GM23248 (cell line): ENCODE data around the gene IFNK. TPM values are rescaled to one million over a fixed set of nuclear protein-coding genes. Genes with fewer than 3 reads are reported as not detected.

Experiments
- DNase-seq: peaks from one replicate; pipeline ENCODE4 v3.0.0-alpha.2; 2015
- H2AFZ ChIP-seq: fragments of 200-600 bp; sonication (generic); 2 replicates; pipeline ENCODE4 v1.6.1; 2016; ENCODE audit warnings: antibody characterized with exemption
- H3F3A ChIP-seq: fragments of 200-600 bp; sonication (generic); 2 replicates; pipeline ENCODE4 v1.6.1; 2016; ENCODE audit warnings: mild to moderate bottlenecking, antibody characterized with exemption, mixed run types; ENCODE audit not compliant: insufficient read depth
- H3K27ac ChIP-seq: fragments of 200-600 bp; sonication (generic); 2 replicates; pipeline ENCODE4 v1.5.1; 2016; ENCODE audit warnings: mild to moderate bottlenecking
- H3K27me3 ChIP-seq: fragments of 200-600 bp; sonication (generic); replicated peaks from 2 replicates; pipeline ENCODE4 v1.6.1; 2016; ENCODE audit warnings: mild to moderate bottlenecking; ENCODE audit not compliant: insufficient read depth
- H3K36me3 ChIP-seq: fragments of 200-600 bp; sonication (generic); 2 replicates; pipeline ENCODE4 v1.6.1; 2016; ENCODE audit warnings: low read depth, mild to moderate bottlenecking
- H3K4me1 ChIP-seq: fragments of 200-600 bp; sonication (generic); 2 replicates; pipeline ENCODE4 v1.6.1; 2016; ENCODE audit warnings: mild to moderate bottlenecking; ENCODE audit not compliant: insufficient read depth
- H3K4me2 ChIP-seq: fragments of 200-600 bp; sonication (generic); one replicate; pipeline ENCODE4 v1.6.1; 2016; ENCODE audit warnings: mild to moderate bottlenecking; ENCODE audit not compliant: unreplicated experiment
- H3K4me3 ChIP-seq: fragments of 200-600 bp; sonication (generic); 2 replicates; pipeline ENCODE4 v1.5.1; 2016; ENCODE audit warnings: mild to moderate bottlenecking
- H3K79me2 ChIP-seq: fragments of 200-600 bp; sonication (generic); 2 replicates; pipeline ENCODE4 v1.6.1; 2016; ENCODE audit warnings: mild to moderate bottlenecking; ENCODE audit not compliant: insufficient read depth
- H3K9ac ChIP-seq: fragments of 200-600 bp; sonication (generic); 2 replicates; pipeline ENCODE4 v1.6.1; 2016; ENCODE audit warnings: mild to moderate bottlenecking
- H3K9me2 ChIP-seq: fragments of 200-600 bp; sonication (generic); 2 replicates; pipeline ENCODE4 v1.6.1; 2016; ENCODE audit warnings: mixed run types, mild to moderate bottlenecking, moderate library complexity; ENCODE audit not compliant: insufficient read depth
- H3K9me3 ChIP-seq: fragments of 200-600 bp; sonication (generic); one replicate; pipeline ENCODE4 v1.6.1; 2017; ENCODE audit warnings: low read depth
- H4K20me1 ChIP-seq: fragments of 200-600 bp; sonication (generic); 2 replicates; pipeline ENCODE4 v1.6.0; 2016; ENCODE audit not compliant: insufficient read depth
- EZH2 ChIP-seq: fragments of 200-600 bp; sonication (generic); IDR thresholded peaks from 2 replicates; pipeline ENCODE4 v1.6.1; 2018; ENCODE audit warnings: antibody characterized with exemption, mild to moderate bottlenecking; ENCODE audit not compliant: insufficient read depth, poor library complexity, severe bottlenecking
- EZH2phosphoT487 ChIP-seq: fragments of 200-600 bp; sonication (generic); IDR thresholded peaks from 2 replicates; pipeline ENCODE4 v1.6.1; 2018; ENCODE audit warnings: antibody characterized with exemption, moderate library complexity, mild to moderate bottlenecking, low read depth; ENCODE audit not compliant: insufficient read depth
- WGBS, 2 experiments: methylation state at CpG; one replicate each; pipeline ENCODE4 v1.1.6; 2015 to 2017; ENCODE audit warnings: low lambda C conversion rate in 2 of 2, low coverage in 1 of 2; ENCODE audit errors: missing lambda C conversion rate in 2 of 2; 5-methylcytosine and 5-hydroxymethylcytosine counted together
- in situ Hi-C: fragments of 300-500 bp; cut with MboI; formaldehyde crosslinking; loops from 2 replicates; pipeline ENCODE4 v1.15.0; 2020
- polyA plus RNA-seq: library from polyadenylated mRNA; unstranded; fragments of >200 nt; fragmentation: Nextera tagmentation; extraction: Ambion mirVana; gene quantifications from 2 replicates; pipeline ENCODE4 v1.2.1, GENCODE V29; 2016
- total RNA-seq: library from RNA; depleted of rRNA; stranded (reverse); fragments of >200 nt; shearing (Covaris generic); gene quantifications from 2 replicates; pipeline ENCODE4 v1.2.3, GENCODE V29; 2014

The IFNK gene
- total and polyA plus RNA-seq, 2 experiments from 2014 or later = not detected

DNA sequence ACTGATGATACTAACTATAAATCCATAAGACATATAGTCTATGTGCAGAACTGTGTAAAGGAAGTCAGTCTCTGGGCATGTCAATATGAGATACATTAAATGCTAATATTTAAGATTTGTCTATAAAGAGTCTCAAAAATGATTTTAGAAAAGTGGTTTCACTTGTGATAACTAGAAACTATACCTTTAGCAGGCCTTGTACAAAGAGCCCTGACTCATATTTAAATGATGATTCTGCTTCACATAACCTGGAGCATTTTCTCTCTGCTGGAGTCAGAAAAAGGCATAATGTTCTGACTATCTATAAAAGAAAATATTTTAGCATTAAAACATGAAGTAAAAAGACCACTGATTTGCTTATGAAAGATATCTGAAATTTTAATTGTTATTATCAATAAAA lies 34.2 kb downstream of the IFNK start:
- Histone ChIP-seq H3F3A (no peaks in the 10 kb centered on the region), H3K4me3 (no peak overlapping the region), H3K9me2 (no peaks in the 10 kb centered on the region), H3K4me2 (no peak overlapping the region), H3K36me3 (no peaks in the 10 kb centered on the region), H3K4me1 (no peaks in the 10 kb centered on the region), H4K20me1 (no peaks in the 10 kb centered on the region), H2AFZ (no peak overlapping the region), H3K79me2 (no peaks in the 10 kb centered on the region), H3K27ac (no peak overlapping the region), H3K9ac (no peak overlapping the region), H3K9me3 (no peaks in the 10 kb centered on the region), H3K27me3 (no peaks in the 10 kb centered on the region)
- no peak for DNase-seq
- in situ Hi-C loops = no loop called here
- TF ChIP-seq EZH2 (no peak), EZH2phosphoT487 (no peak)

DNA sequence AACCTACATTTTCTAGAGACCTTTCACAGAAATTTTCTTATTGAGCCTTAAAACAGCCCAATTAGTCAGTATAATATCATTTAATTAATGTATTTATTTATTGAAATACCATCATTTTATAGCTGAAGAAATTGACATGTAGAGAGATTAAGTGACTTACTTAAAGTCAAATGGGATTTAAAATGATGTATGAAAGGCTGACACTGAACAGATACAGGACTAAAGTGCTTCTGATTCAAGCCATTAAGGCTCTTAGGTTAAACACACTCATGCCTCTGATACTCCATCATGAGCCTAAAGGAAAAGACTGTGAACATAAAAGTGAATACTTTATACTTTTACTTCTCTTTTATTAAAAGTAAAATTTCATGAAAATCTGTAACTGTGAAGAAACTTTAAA lies 36.4 kb downstream of the IFNK start:
- no peak overlapping the region for H3K27ac ChIP-seq
- H3K9ac ChIP-seq = no peak overlapping the region
- H3K27me3 ChIP-seq = no peaks in the 10 kb centered on the region
- TF ChIP-seq EZH2 (no peak), EZH2phosphoT487 (no peak)
- H3K36me3 ChIP-seq = no peaks in the 10 kb centered on the region
- in situ Hi-C loops = no loop called here
- no peaks in the 10 kb centered on the region for H3K9me2 ChIP-seq
- no peak overlapping the region for H3K4me3 ChIP-seq
- no peak overlapping the region for H3K4me2 ChIP-seq
- H3K9me3 ChIP-seq = no peaks in the 10 kb centered on the region
- DNase-seq = no peak
- H2AFZ ChIP-seq = no peak overlapping the region
- no peaks in the 10 kb centered on the region for H3K79me2 ChIP-seq
- no peaks in the 10 kb centered on the region for H3F3A ChIP-seq
- H4K20me1 ChIP-seq = no peaks in the 10 kb centered on the region
- no peaks in the 10 kb centered on the region for H3K4me1 ChIP-seq

- DNase-seq = no peak
- WGBS, 2 experiments = 93 to 94% methylated on average over 3 of the region's 3 CpGs
- TF ChIP-seq EZH2phosphoT487 (no peak), EZH2 (no peak)
- H3K4me2 ChIP-seq = no peak overlapping the region
- H3K9me3 ChIP-seq = no peaks in the 10 kb centered on the region
- H4K20me1 ChIP-seq = no peaks in the 10 kb centered on the region
- H3K27me3 ChIP-seq = no peaks in the 10 kb centered on the region
- no peaks in the 10 kb centered on the region for H3F3A ChIP-seq
- no peaks in the 10 kb centered on the region for H3K79me2 ChIP-seq
- no peaks in the 10 kb centered on the region for H3K4me1 ChIP-seq
- in situ Hi-C loops = no loop called here
- H3K36me3 ChIP-seq = no peaks in the 10 kb centered on the region
- no peak overlapping the region for H3K27ac ChIP-seq
- no peak overlapping the region for H3K9ac ChIP-seq
- H2AFZ ChIP-seq = no peak overlapping the region
- no peaks in the 10 kb centered on the region for H3K9me2 ChIP-seq
- no peak overlapping the region for H3K4me3 ChIP-seq
Measured at GRCh38 chr9:27561685-27562084, 37.6 kb downstream of the IFNK start.

- Histone ChIP-seq H4K20me1 (no peaks in the 10 kb centered on the region), H2AFZ (no peak overlapping the region), H3K4me1 (no peaks in the 10 kb centered on the region), H3F3A (no peaks in the 10 kb centered on the region), H3K9me2 (no peaks in the 10 kb centered on the region), H3K36me3 (no peaks in the 10 kb centered on the region), H3K27me3 (no peaks in the 10 kb centered on the region), H3K9ac (no peak overlapping the region), H3K4me3 (no peak overlapping the region), H3K27ac (no peak overlapping the region), H3K4me2 (no peak overlapping the region), H3K79me2 (no peaks in the 10 kb centered on the region), H3K9me3 (no peaks in the 10 kb centered on the region)
- in situ Hi-C loops = no loop called here
- TF ChIP-seq EZH2 = no peak
- TF ChIP-seq EZH2phosphoT487 = no peak
- no peak for DNase-seq
- 92 to 94% methylated on average over 4 of the region's 4 CpGs for WGBS, 2 experiments
Measured at GRCh38 chr9:27563738-27564430, 39.8 kb downstream of the IFNK start.

GRCh38 chr9:27564670-27565069 lies 40.6 kb downstream of the IFNK start:
- Histone ChIP-seq H3K9ac (no peak overlapping the region), H3K9me3 (no peaks in the 10 kb centered on the region), H3K4me3 (no peak overlapping the region), H4K20me1 (no peaks in the 10 kb centered on the region), H3K4me2 (no peak overlapping the region), H3K27me3 (no peaks in the 10 kb centered on the region), H2AFZ (no peak overlapping the region), H3K36me3 (no peaks in the 10 kb centered on the region), H3K4me1 (no peaks in the 10 kb centered on the region), H3F3A (no peaks in the 10 kb centered on the region), H3K27ac (no peak overlapping the region), H3K9me2 (no peaks in the 10 kb centered on the region), H3K79me2 (no peaks in the 10 kb centered on the region)
- in situ Hi-C loops = no loop called here
- TF ChIP-seq EZH2phosphoT487 (no peak), EZH2 (no peak)
- WGBS, 2 experiments = 97 to 100% methylated on average over 1 of the region's 1 CpG
- DNase-seq = no peak
